ENCODE measurements around the gene SCNN1A.

The SCNN1A gene

GRCh38 chr12:6375269-6376078 is at the start of gene SCNN1A:
TSS of gene SCNN1A (minus strand) at chr12:6375563. CDS start at chr12:6374783, 780 bp downstream.
- TF ChIP-seq GATA3 (IDR thresholded peaks at IDR 0.05; ENCODE audit: low read depth, low read length): no peak
- TF ChIP-seq GATA2 (IDR thresholded peaks at IDR 0.05; ENCODE audit: low read depth, low read length): no peak

- TF ChIP-seq GATA3 (IDR thresholded peaks at IDR 0.05; ENCODE audit: low read depth, low read length): no peak
- TF ChIP-seq GATA2 (IDR thresholded peaks at IDR 0.05; ENCODE audit: low read depth, low read length): no peak
Observed at GRCh38 chr12:6424866-6425265, 49.5 kb upstream of the SCNN1A start.

- TF ChIP-seq GATA2 (IDR thresholded peaks at IDR 0.05; ENCODE audit: low read depth, low read length): no peak
- no peak for TF ChIP-seq GATA3 (IDR thresholded peaks at IDR 0.05; ENCODE audit: low read depth, low read length)
Observed at GRCh38 chr12:6424008-6424347, 48.6 kb upstream of the SCNN1A start.

- TF ChIP-seq GATA2 (IDR thresholded peaks at IDR 0.05; ENCODE audit: low read depth, low read length): no peak
- TF ChIP-seq GATA3 (IDR thresholded peaks at IDR 0.05; ENCODE audit: low read depth, low read length): no peak
Observed at GRCh38 chr12:6423267-6424007, 48.1 kb upstream of the SCNN1A start.

GRCh38 chr12:6420364-6420763 is 45.0 kb upstream of the SCNN1A start:
- TF ChIP-seq GATA3 (IDR thresholded peaks at IDR 0.05; ENCODE audit: low read depth, low read length) (no peak), GATA2 (IDR thresholded peaks at IDR 0.05; ENCODE audit: low read depth, low read length) (no peak)

GRCh38 chr12:6418796-6419195 is 43.4 kb upstream of the SCNN1A start:
- no peak for TF ChIP-seq GATA3 (IDR thresholded peaks at IDR 0.05; ENCODE audit: low read depth, low read length)
- no peak for TF ChIP-seq GATA2 (IDR thresholded peaks at IDR 0.05; ENCODE audit: low read depth, low read length)

GRCh38 chr12:6416596-6416995 is 41.2 kb upstream of the SCNN1A start:
- TF ChIP-seq GATA2 (IDR thresholded peaks at IDR 0.05; ENCODE audit: low read depth, low read length) (no peak), GATA3 (IDR thresholded peaks at IDR 0.05; ENCODE audit: low read depth, low read length) (no peak)

GRCh38 chr12:6407236-6407954 is 32.0 kb upstream of the SCNN1A start:
- TF ChIP-seq GATA2 (IDR thresholded peaks at IDR 0.05; ENCODE audit: low read depth, low read length) (no peak), GATA3 (IDR thresholded peaks at IDR 0.05; ENCODE audit: low read depth, low read length) (no peak)

GRCh38 chr12:6405963-6406362 is 30.6 kb upstream of the SCNN1A start:
- no peak for TF ChIP-seq GATA2 (IDR thresholded peaks at IDR 0.05; ENCODE audit: low read depth, low read length)
- TF ChIP-seq GATA3 (IDR thresholded peaks at IDR 0.05; ENCODE audit: low read depth, low read length): no peak

- TF ChIP-seq GATA3 (IDR thresholded peaks at IDR 0.05; ENCODE audit: low read depth, low read length): no peak
- TF ChIP-seq GATA2 (IDR thresholded peaks at IDR 0.05; ENCODE audit: low read depth, low read length): no peak
Observed at GRCh38 chr12:6404390-6404789, 29.0 kb upstream of the SCNN1A start.

- TF ChIP-seq GATA3 (IDR thresholded peaks at IDR 0.05; ENCODE audit: low read depth, low read length) (no peak), GATA2 (IDR thresholded peaks at IDR 0.05; ENCODE audit: low read depth, low read length) (no peak)
Observed at GRCh38 chr12:6399884-6400644, 24.7 kb upstream of the SCNN1A start.

GRCh38 chr12:6396031-6396430 is 20.7 kb upstream of the SCNN1A start:
- TF ChIP-seq GATA3 (IDR thresholded peaks at IDR 0.05; ENCODE audit: low read depth, low read length): no peak
- no peak for TF ChIP-seq GATA2 (IDR thresholded peaks at IDR 0.05; ENCODE audit: low read depth, low read length)

GRCh38 chr12:6394398-6394797 is 19.0 kb upstream of the SCNN1A start:
- TF ChIP-seq GATA3 (IDR thresholded peaks at IDR 0.05; ENCODE audit: low read depth, low read length) (no peak), GATA2 (IDR thresholded peaks at IDR 0.05; ENCODE audit: low read depth, low read length) (no peak)

GRCh38 chr12:6393109-6393508 is 17.7 kb upstream of the SCNN1A start:
- TF ChIP-seq GATA2 (IDR thresholded peaks at IDR 0.05; ENCODE audit: low read depth, low read length): no peak
- TF ChIP-seq GATA3 (IDR thresholded peaks at IDR 0.05; ENCODE audit: low read depth, low read length): no peak

Measured in SH-SY5Y (cell line).